GM12878 (cell line): ENCODE data around the gene DIP2B. TPM values are rescaled to one million over a fixed set of nuclear protein-coding genes. Genes with fewer than 3 reads are reported as not detected.

Experiments
- ATAC-seq: fragments of 200-7000 bp; cut with Tn5 transposase; 3 replicates; pipeline ENCODE4 v1.9.1; 2020; ENCODE audit warnings: mild to moderate bottlenecking, moderate library complexity
- BruUV-seq: library from RNA; stranded (reverse); fragments of 400-500 nt; replicated peaks from 2 replicates; lab custom pipeline; 2021; lab: Mats Ljungman, UMichigan
- CTCF ChIA-PET: fragments of 300-600 bp; sonication (Branson Sonifier 250); formaldehyde crosslinking; extraction: SDS; loops from one replicate; lab custom pipeline; 2021; ENCODE audit warnings: inconsistent platforms; lab: Yijun Ruan, JAX
- POLR2A ChIA-PET: fragments of 350-600 bp; formaldehyde crosslinking; extraction: SDS; loops from one replicate; lab custom pipeline; 2021; ENCODE audit warnings: inconsistent platforms; lab: Charles Lee
- RAD21 ChIA-PET: fragments of 300-600 bp; sonication (Branson Sonifier 250); formaldehyde crosslinking; loops from one replicate; lab custom pipeline; 2023; ENCODE audit warnings: antibody characterized with exemption; ENCODE audit not compliant: unreplicated experiment; lab: Charles Lee
- SMC1A ChIA-PET: fragments of 300-600 bp; sonication (Branson Sonifier 250); formaldehyde crosslinking; loops from one replicate; lab custom pipeline; 2023; ENCODE audit not compliant: unreplicated experiment, uncharacterized antibody; lab: Charles Lee
- DNase-seq: peaks from one replicate; pipeline ENCODE4 v3.0.0-alpha.2; 2011; ENCODE audit warnings: low read depth, low spot score
- FAIRE-seq: peaks from 3 replicates; lab custom pipeline; 2011; peaks lifted over from hg19 to GRCh38; lab: Jason Lieb, UNC
- H2AFZ ChIP-seq: 2 replicates; pipeline ENCODE4 v1.6.0; 2011; ENCODE audit warnings: low read depth, low read length, control low read depth; ENCODE audit not compliant: control insufficient read depth
- H3K27ac ChIP-seq: 2 replicates; pipeline ENCODE4 v1.5.1; 2011; ENCODE audit warnings: control low read depth; ENCODE audit not compliant: control insufficient read depth, insufficient read depth
- H3K27me3 ChIP-seq, 2 experiments: replicated peaks in 1 of 2; 2 replicates each; pipeline versions ENCODE4 v1.6.0 to v1.6.1; 2011; ENCODE audit warnings: low read length in 1 of 2; ENCODE audit not compliant: control insufficient read depth in 2 of 2, insufficient read depth in 2 of 2
- H3K36me3 ChIP-seq, 2 experiments: 2 replicates each; pipeline ENCODE4 v1.5.1; 2011; ENCODE audit warnings: low read length in 1 of 2; ENCODE audit not compliant: control insufficient read depth in 2 of 2, insufficient read depth in 2 of 2
- H3K4me1 ChIP-seq: 2 replicates; pipeline ENCODE4 v1.6.1; 2011; ENCODE audit warnings: mild to moderate bottlenecking, low read length, moderate library complexity, mixed read lengths; ENCODE audit not compliant: control insufficient read depth, insufficient read depth
- H3K4me2 ChIP-seq: 2 replicates; pipeline ENCODE4 v1.6.0; 2011; ENCODE audit warnings: control low read depth; ENCODE audit not compliant: control insufficient read depth, insufficient read depth
- H3K4me3 ChIP-seq: fragments of 200-600 bp; sonication (generic); 2 replicates; pipeline ENCODE4 v1.5.1; 2016
- H3K79me2 ChIP-seq: 2 replicates; pipeline ENCODE4 v1.6.0; 2011; ENCODE audit warnings: low read length; ENCODE audit not compliant: control insufficient read depth, insufficient read depth
- H3K9ac ChIP-seq: 2 replicates; pipeline ENCODE4 v1.8.0; 2011; ENCODE audit warnings: low read length, control low read depth, mixed read lengths; ENCODE audit not compliant: control insufficient read depth, insufficient read depth
- H3K9me3 ChIP-seq: replicated peaks from 3 replicates; pipeline ENCODE4 v1.5.1; 2011; ENCODE audit warnings: mild to moderate bottlenecking, low read length; ENCODE audit not compliant: control insufficient read depth, insufficient read depth
- H4K20me1 ChIP-seq: 2 replicates; pipeline ENCODE4 v1.6.0; 2011; ENCODE audit not compliant: control insufficient read depth, insufficient read depth
- BCL3 ChIP-seq: IDR thresholded peaks from 2 replicates; pipeline ENCODE4 v1.6.1; 2011; ENCODE audit warnings: borderline replicate concordance, low read depth, mild to moderate bottlenecking, moderate library complexity, low read length; ENCODE audit not compliant: insufficient read depth, poor library complexity, severe bottlenecking
- CHD4 ChIP-seq: fragments of 200-600 bp; sonication (generic); IDR thresholded peaks from 2 replicates; pipeline ENCODE4 v1.6.1; 2016; ENCODE audit warnings: mild to moderate bottlenecking
- KDM1A ChIP-seq: fragments of 200-600 bp; sonication (generic); IDR thresholded peaks from 2 replicates; pipeline ENCODE4 v1.6.1; 2016; ENCODE audit warnings: borderline replicate concordance
- KLF5 ChIP-seq: fragments of 450-650 bp; IDR thresholded peaks from 2 replicates; pipeline ENCODE4 v1.6.1; 2014; ENCODE audit warnings: mild to moderate bottlenecking; ENCODE audit not compliant: partially characterized antibody
- MEF2A ChIP-seq: IDR thresholded peaks from 2 replicates; pipeline ENCODE4 v1.6.1; 2011; ENCODE audit warnings: low read depth, mild to moderate bottlenecking, low read length, moderate library complexity; ENCODE audit not compliant: insufficient read depth
- NR2C2 ChIP-seq: IDR thresholded peaks from 2 replicates; pipeline ENCODE4 v1.6.1; 2011; ENCODE audit warnings: borderline replicate concordance, low read depth; ENCODE audit not compliant: control insufficient read depth, insufficient read length
- POLR2AphosphoS5 ChIP-seq: IDR thresholded peaks from 2 replicates; pipeline ENCODE4 v1.6.1; 2011; ENCODE audit warnings: mild to moderate bottlenecking, low read length, inconsistent platforms
- SMARCA5 ChIP-seq: fragments of 450-650 bp; IDR thresholded peaks from 2 replicates; pipeline ENCODE4 v1.6.1; 2017; ENCODE audit warnings: mild to moderate bottlenecking
- SPI1 ChIP-seq: IDR thresholded peaks from 2 replicates; pipeline ENCODE4 v1.6.1; 2011; ENCODE audit warnings: low read depth, mild to moderate bottlenecking, low read length, moderate library complexity, borderline replicate concordance; ENCODE audit not compliant: insufficient read depth
- SRF ChIP-seq, 2 experiments: IDR thresholded peaks; 2 replicates each; pipeline ENCODE4 v1.6.1; 2011; ENCODE audit warnings: low read depth in 2 of 2, low read length in 2 of 2, mild to moderate bottlenecking in 1 of 2, moderate library complexity in 1 of 2
- STAT1 ChIP-seq: fragments of 450-650 bp; conservative IDR thresholded peaks from 2 replicates; pipeline ENCODE4 v1.6.1; 2014; ENCODE audit warnings: antibody characterized with exemption, mild to moderate bottlenecking
- WGBS: methylation state at CpG from one replicate; pipeline ENCODE4 v1.1.6; 2016; ENCODE audit warnings: low lambda C conversion rate; ENCODE audit not compliant: insufficient replicate concordance, insufficient coverage; ENCODE audit errors: missing lambda C conversion rate; 5-methylcytosine and 5-hydroxymethylcytosine counted together
- in situ Hi-C: fragments of 300-500 bp; cut with MboI; formaldehyde crosslinking; loops from 9 replicates; pipeline ENCODE4 v1.14.3; 2018; ENCODE audit warnings: mixed read lengths
- intact Hi-C: fragments of 100-400 bp; cut with micrococcal nuclease; formaldehyde crosslinking; loops from one replicate; pipeline ENCODE4 v1.14.2; 2022; ENCODE audit not compliant: unreplicated experiment
- polyA plus RNA-seq, 11 experiments: library from polyadenylated mRNA; depleted of rRNA in 4 of 11; unstranded in 6 of 11; stranded (reverse) in 5 of 11; fragments of >200 nt; fragmentation: Nextera tagmentation in 4 of 11; fragmentation: Illumina TruSeq in 1 of 11; extraction: Ambion mirVana in 4 of 11; extraction: Trizol in 1 of 11; gene quantifications; 1 replicate in 1 of 11; 2 replicates in 10 of 11; pipeline versions ENCODE4 v1.2.1 to v1.2.3, GENCODE V29; 2011 to 2016; ENCODE audit warnings: inconsistent platforms in 2 of 11, missing spikeins in 2 of 11, low read depth in 1 of 11
- total RNA-seq, 4 experiments: library from RNA; depleted of rRNA in 3 of 4; stranded (reverse); fragments of >200 nt in 3 of 4; fragmentation: Illumina TruSeq in 1 of 4; extraction: Trizol in 1 of 4; gene quantifications; 2 replicates each; pipeline versions ENCODE4 v1.2.1 to v1.2.3, GENCODE V29; 2013 to 2021
- TF ChIP-seq, protein P1 (sequence below): fragments of 450-650 bp; conservative IDR thresholded peaks from 2 replicates; pipeline ENCODE4 v1.6.1; 2017; ENCODE audit warnings: mild to moderate bottlenecking, moderate library complexity

The DIP2B gene
- total and polyA plus RNA-seq, 10 of the 15 experiments (the other 5 are each of a cell fraction or from before 2014, with no cell fraction given), result 4.5 to 30.0 (median 18.6) TPM

DNA sequence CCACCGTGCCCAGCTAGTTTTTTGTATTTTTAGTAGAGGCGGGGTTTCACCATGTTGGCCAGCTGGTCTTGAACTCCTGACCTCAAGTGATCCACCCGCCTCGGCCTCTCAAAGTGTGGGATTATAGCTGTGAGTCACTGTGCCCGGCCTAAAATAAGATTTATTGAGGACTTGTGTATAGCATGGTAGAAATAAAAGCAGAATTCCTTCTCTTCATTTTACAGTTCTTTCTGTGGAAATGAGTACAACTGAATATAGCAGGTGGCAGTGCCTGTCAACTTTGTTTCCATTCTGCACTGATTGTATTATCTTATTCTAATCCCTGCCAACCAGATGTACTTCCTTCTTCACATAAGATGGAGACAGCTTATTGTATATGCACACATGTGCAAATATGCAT, 41.0 kb downstream of the DIP2B start (continued):
- TF ChIP-seq KLF5 (no peak), POLR2AphosphoS5 (no peak), KDM1A (no peak)
- TF ChIP-seq, all 136 proteins: peak for 0

DNA sequence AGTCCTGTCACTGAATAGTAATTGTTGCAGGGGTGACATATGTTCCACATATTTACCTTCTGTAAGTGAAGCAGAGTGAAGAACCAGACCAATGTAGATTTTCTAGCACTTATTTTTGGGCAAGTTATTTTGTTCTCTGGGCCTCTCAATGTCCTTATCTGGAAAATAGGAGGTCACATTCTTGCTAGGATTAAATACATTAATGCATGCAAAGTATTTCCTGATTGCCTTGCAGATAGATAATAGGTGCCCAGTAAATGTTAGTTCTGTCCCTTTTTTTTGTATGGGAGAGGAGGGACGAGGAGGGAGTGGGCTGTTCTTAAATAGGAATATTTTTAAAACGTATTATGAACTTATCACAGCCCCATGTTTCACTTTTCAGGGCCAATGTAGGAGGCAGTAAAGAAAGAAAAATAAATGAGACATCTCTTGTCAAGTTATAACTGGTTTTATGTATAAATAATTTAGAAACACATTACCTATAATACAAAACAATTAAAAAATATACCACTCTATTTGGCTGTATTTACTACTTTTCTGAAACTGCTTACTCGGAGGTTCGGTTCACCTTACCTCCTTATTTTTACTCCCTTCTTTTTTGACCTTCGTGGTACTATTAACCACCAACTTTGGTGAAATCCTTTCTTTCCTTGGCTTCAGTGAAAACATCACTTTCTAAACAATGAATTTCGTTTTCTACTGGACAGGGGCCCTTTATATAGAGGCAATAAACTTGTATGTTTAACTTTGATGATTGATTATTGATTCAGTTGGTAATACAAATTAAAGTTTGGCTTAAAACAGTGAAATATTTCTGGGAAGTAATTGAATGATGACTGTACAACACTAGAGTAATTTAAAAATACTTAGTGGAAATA, 41.9 kb downstream of the DIP2B start:
- H3K27ac ChIP-seq, result no peak overlapping the region
- in situ Hi-C loops, result no loop called here

More for the DNA sequence above, 41.9 kb downstream of the DIP2B start:
- no peak overlapping the region for H2AFZ ChIP-seq
- peaks cover 0 to 3% of the 10 kb centered on the region in 2 experiments; a peak in 1 of 4 replicates for H3K36me3 ChIP-seq
- 100% methylated on average over 6 of the region's 6 CpGs for WGBS
- peaks cover 34% of the 10 kb centered on the region for H3K79me2 ChIP-seq
- intact Hi-C loops, result no loop called here
- no peak overlapping the region for H3K9ac ChIP-seq
- FAIRE-seq (no peak), ATAC-seq (no peak), DNase-seq (no peak)
- ChIA-PET RAD21 (interaction anchor here (1.2 to 1.8 kb wide), 3 partner anchors 37 to 42 kb away, joined by 3 to 6 read pairs (median 5); partner anchors contain the start of gene DIP2B), POLR2A (interaction anchor here (1.2 to 1.9 kb wide), 2 partner anchors 8 to 12 kb away, joined by 6 to 7 read pairs; no protein-coding TSS in a partner anchor), SMC1A (interaction anchor here (0.6 to 2.1 kb wide), 9 partner anchors 9 to 463 kb away, joined by 3 to 9 read pairs (median 3); no protein-coding TSS in a partner anchor), CTCF (interaction anchor here (1.7 to 2.1 kb wide), 3 partner anchors 8 to 17 kb away, joined by 6 to 9 read pairs (median 8); no protein-coding TSS in a partner anchor)
- H3K9me3 ChIP-seq, result no peaks in the 10 kb centered on the region; the same call in 2 of the 3 replicates
- TF ChIP-seq SRF (IDR thresholded peaks at IDR 0.05; ENCODE audit: low read depth in 2 of 2, low read length in 2 of 2) (no peak), SMARCA5 (no peak), SPI1 (no peak), MEF2A (no peak), BCL3 (no peak), CHD4 (no peak), STAT1 (no peak), NR2C2 (no peak)
- TF ChIP-seq, protein P1, sequence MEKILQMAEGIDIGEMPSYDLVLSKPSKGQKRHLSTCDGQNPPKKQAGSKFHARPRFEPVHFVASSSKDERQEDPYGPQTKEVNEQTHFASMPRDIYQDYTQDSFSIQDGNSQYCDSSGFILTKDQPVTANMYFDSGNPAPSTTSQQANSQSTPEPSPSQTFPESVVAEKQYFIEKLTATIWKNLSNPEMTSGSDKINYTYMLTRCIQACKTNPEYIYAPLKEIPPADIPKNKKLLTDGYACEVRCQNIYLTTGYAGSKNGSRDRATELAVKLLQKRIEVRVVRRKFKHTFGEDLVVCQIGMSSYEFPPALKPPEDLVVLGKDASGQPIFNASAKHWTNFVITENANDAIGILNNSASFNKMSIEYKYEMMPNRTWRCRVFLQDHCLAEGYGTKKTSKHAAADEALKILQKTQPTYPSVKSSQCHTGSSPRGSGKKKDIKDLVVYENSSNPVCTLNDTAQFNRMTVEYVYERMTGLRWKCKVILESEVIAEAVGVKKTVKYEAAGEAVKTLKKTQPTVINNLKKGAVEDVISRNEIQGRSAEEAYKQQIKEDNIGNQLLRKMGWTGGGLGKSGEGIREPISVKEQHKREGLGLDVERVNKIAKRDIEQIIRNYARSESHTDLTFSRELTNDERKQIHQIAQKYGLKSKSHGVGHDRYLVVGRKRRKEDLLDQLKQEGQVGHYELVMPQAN, result no peak
- no peaks in the 10 kb centered on the region for H3K27me3 ChIP-seq
- no peaks in the 10 kb centered on the region for H4K20me1 ChIP-seq
- peaks cover 8% of the 10 kb centered on the region for H3K4me1 ChIP-seq
- H3K4me2 ChIP-seq, result no peak overlapping the region
- H3K4me3 ChIP-seq, result no peak overlapping the region
- BruUV-seq, result TSS peak; percentile 38
